HG02852 (cell line): ENCODE results near the gene CDH11.

Source experiments
- ATAC-seq: cut with Tn5 transposase; IDR thresholded peaks from one replicate; pipeline ENCODE4 v1.9.1; 2021; ENCODE audit warnings: mild to moderate bottlenecking, moderate library complexity; ENCODE audit not compliant: unreplicated experiment

Gene CDH11

DNA sequence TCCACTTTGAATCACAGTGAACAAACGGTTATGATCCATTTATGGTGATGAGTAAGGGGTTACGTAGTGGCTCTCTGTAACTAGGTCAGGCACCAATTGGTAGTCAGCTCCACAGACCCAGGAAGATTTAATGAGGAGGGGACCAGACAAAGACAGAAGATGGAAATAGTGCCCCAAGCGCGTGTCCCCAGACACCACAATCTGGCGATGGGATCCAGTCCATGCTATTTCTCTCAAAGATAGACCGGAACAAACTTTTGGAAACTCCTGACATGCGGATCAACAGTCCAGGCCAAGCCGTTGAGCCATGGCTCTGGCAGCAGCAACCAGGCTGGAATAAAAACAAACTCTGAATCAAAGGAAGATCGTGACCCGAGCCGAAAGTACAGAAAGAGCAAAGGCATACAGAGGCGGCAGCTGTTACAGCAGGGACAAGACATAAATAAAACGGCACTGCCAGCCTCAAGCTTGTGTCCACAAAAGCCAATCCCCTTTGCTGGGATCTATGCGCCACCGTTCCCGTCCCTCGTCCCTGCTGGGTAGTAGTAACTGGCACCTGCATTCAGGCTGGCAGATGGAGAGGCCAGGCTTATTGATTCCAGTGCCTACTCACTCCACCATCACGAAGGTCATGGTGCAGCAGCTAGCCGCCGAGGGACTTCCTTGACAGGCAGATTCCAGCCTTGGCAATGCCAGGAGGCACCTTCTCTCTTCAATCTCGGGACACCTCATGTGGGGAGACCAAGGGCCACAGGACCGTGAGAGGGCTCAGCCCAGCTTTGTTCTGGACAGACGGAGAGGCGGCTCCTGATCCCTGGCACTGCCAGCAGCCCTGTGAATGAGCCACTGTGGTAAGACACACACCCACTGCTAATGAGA is 50.2 kb downstream of the CDH11 start:
- ATAC-seq: no peak

DNA sequence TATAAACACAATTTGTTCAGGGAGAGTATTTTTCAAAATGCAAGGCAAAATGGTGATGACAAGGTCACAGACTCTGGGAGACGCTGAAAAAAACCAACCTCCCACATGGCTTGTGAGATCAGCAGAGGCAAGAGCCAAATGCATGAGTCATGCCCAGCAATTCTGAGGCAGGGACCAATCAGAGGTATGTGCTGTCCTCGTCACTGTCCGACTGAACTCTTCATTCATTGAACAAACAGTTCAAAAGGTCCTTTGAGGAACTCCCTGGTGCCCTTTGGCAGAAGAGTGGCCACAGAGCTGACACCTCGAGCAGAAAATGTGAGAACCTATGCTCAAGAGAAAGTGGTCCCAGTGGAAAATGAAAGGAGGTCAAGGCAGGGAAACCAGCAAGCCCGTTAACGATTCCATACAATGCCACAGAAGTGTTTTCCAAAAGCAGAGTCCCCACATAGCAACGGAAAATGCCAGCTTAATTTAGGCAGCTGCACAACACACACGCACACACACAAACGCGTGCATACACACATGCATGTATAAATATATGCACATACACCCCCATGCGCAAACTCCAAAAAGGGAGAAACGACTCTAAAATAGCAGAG is 50.9 kb downstream of the CDH11 start:
- no peak for ATAC-seq

DNA sequence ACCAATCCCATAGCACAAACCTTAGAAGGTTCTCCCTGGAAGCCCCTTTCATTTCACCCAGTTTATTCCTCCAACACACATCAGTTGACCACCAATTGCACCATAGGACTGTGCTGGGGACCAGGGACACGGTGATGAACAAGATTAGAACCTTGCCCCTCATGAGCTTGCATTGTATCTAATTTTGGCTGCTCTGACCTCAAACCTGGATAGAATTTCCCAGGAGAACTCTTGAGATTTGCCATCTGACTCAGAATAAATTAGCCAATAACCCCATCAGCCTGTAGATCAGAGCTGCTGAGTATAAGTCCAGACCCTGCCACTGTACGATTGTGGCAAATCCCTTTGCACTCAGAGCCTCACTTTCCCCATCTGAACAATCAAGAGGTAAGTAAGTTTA is 52.1 kb downstream of the CDH11 start:
- no peak for ATAC-seq

DNA sequence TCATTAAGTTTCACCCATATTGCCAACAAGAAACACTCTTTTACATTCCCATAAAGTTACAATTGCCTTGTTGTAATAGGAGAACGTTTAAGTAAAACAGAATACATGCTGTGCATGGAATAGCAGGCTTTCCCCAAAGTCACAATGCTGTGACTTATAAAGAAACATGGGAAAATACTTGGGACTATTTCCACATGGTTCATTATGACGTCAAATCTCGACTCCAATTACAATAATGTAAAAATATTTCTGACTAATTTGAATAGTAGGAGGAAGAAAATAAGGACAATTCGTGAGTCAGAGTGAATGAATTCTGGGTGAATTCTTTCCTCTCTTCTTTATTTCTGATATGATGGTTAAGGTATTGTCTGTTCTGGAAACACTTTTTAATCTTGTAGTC is 52.8 kb downstream of the CDH11 start:
- ATAC-seq: no peak

DNA sequence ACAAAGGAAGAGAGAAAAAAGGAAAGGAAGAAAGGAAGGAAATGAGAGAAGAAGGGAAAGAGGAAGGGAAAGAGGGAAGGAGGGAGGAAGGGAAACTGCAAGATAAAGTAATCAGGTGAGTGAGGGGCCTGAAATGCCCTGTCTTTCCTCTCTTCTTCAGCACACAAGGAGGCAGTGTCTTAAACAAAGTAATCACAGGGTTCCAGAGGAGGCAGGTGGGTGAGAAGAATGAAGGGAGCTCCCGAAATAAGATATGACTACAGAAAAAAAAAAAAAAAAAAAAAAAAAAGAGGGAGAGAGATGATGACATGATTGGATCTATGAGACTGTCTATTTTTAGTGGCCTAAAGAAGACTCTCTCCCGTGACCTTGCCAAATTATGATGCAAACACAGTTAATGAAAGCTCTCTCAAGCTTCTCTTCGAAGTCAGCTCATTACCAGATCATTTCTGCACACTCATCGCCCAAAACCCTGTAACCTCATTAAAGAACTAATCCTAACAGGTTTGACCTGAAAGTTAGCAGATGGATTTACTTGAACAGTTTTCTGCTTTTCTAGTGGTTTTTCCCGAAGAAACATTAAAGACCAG is 53.6 kb downstream of the CDH11 start:
- no peak for ATAC-seq

DNA sequence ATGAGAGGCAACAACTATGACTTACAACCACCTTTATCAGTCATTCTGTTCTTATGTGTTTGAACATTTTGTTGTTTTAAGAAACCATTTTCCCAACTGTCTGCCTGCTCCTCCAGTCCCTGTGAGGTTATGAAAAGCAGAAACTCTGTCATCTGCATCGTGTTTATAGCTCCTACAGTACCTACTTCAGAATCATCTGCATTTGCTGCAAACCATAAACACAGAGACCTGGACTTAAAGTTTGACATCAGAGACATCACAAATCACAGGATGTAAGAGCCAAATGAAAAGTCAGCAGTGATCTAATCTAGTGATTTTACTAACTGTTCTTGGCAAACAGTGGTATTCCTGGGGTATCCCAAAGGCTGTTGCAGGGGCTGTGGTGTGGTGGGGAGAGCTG is 55.2 kb downstream of the CDH11 start:
- ATAC-seq: no peak

DNA sequence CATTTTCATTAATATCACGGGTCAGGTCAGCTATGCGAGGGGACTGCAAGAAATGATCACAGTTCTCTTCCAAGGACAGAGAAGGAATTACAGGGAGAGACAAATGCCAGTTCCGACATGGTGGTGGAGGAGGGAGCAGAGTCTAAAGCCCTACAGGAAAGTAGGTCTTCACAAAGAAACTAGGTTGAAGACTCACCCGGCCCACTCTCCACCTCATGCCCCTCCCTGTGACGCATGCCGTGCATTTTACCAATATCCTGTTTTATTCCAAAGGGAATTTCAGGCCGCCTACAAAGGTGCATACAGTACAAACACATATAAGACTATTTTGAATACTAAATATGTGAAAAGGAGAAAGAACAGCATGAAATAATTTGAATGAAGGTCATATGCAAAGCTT is 56.8 kb downstream of the CDH11 start:
- ATAC-seq: no peak

DNA sequence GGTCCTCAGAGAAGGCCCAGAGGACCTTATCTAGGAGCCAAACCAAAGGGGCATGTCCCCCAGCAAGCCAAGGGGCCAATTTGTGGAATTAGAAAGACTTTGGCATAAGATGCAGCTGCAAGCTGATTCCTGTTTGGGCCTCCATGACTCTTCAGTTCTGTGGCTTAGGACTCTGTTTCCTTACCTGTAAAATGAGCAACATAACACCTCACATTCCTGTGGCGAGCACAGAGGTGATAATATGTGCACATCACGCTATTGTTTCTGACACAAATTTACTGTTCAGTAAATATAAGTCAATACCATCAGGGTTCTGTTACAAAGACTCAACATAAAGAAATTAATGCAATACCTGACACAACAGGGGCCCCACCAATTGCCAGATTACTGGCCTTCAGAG is 57.7 kb downstream of the CDH11 start:
- ATAC-seq: no peak

DNA sequence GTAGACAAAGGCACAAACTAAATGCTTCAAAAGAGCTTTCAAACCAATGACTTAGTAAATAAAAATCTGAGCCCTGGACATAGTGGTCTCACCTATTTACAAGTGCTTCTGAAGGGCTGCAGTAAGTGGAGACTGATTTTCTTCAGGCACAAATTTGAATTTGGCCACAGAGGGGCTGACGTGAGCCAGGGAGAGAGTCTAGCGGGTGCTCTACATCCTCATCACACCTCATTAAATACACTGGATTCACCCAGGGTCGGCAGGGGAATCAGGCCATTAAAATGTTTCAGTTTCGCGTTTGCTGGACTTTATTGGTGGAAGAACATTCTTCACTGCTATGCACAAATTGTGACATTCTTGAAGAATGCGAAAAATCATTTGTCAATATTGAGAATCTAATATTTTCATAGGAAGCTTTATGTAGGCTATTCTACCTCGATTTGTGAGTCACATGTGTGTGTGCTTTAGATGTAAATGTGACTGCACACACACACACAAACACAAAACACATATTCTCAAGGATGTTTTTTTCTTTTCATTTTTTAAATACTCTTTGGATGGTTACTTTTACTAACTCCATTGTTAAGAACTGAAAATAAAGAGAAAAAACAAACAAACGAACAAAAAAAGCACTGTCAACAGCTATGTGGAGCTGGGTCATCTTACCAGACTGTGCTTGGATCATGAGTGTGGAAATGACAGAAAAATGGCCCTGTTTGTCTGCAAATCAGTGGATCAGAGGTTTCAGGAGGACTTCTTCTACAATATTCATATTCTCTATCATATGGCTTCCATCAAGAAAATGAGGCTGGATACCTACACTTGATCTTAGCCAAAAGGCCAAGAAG is 58.9 kb downstream of the CDH11 start:
- ATAC-seq: no peak

DNA sequence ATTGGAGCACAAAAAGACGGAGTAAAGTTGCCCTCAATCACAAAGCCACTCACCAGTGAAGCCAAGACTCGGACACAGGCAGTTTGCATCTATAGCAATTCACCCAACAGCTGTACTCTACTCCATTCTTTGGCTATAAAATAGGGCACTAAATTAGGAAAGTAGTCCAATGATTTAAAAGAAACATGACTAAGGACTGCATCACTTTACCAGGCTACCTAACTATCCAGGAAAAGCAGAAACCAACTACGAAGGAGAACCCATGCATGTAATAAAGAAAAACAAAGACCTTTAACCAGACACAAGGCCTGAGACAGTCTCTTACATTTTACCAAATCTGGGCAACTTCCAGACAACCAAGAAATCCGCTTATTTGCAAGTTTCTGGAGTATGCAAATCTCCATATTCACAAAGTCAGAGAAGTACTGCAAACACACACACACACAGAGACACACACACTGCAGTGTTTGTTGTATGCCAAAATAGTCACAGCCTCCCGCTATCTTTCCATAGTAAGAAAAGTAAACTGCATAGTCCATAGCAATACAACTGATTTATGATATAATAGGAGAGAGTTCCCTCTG is 59.8 kb downstream of the CDH11 start:
- ATAC-seq: no peak

DNA sequence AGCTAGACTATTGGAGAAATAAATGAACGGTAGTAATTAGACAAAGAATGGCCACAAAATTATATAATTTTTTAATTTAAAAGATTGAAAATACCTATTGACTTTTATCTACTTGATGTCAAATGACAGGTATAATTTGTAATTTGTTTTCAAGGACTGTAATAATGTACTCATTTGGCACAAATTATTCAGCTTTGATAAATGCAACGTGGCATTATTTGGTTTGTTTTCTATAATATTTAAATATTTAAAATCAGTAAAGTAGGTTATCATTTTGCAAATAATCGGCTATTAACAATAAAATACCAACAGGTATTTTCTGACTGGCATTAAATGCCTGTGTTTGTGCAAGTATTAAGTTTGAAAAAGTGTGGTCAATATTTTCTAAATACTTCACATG is 60.6 kb downstream of the CDH11 start:
- no peak for ATAC-seq

DNA sequence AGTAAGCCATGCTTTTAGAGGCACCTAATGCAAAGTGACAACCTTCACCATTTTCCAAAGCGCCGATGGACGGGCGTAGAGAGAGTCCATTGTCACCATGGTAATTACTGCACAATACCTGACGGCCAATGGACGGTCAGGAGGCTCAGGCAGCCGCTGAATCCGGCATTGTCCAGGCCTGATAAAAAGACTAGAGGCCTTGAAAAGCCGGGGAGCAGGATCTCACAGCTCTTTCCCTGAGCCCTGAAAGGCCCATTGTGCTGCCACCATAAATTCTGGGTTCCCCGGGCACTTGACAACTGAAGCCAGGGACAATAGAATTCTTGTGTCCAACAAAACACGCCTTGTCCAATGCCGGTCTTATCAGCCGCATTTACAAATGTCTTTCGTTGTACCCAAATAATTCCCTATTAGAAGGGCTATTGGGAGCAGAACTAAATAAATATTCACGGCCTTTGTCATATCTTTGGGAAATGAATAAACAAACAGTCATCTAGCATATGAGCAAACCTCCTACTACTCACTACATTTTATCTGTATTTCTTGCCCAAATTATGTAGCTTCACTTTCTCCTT is 62.4 kb downstream of the CDH11 start:
- no peak for ATAC-seq

DNA sequence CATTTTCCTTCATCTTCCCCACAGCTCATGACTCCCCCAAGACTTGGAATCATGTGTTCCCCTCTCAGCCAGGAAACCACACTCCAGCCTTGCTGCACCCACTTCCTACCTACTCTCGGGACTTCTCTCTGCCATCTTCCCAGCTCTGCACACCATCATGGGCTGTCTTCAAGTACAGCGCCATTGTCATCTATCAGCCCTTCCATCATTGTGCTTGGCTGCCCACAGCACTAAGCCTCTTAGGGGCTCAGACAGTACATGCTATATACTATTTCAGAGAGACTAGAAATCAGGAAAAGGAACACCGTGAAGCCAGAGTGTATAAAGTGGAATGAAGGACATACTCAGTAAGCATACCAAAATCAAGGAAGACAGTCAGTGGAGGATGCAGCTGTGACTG is 64.7 kb downstream of the CDH11 start:
- ATAC-seq: no peak

DNA sequence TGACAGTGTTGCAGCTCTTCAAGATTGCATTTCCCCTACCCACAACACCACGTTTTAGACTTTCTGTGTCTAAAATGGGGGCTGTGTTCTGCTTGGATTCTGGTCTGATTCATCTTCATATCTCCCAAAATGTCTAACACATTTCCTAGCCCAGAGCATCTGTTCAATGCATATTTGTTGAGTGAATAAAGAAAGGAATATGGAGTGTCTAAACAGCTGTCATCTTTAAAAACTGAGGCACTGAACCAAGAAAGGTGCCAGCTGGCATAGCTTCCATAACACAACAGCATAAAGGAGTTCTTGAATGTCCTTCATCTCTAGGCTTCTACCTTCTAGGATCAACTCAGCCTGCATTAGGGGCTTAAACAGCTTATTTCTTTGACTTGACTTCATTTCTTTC is 67.4 kb downstream of the CDH11 start:
- no peak for ATAC-seq

DNA sequence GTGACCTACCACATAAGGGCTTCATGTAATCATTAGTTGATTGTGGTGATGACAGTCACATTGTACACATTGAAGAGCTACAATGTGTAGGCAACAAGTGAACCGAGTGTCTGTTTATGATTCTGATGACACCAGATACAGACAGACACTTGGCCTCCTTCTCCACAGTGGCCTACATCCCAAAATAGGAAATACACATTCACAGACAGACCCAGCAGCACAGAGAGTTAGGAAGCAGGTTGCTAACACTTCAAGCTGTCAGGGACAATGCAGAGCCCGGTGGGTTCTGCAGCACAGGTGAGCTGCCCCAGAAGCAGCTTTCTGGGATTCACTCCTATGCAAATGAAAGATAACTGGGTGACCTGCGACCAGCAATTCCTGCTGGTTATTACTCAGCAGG is 72.2 kb downstream of the CDH11 start:
- no peak for ATAC-seq

DNA sequence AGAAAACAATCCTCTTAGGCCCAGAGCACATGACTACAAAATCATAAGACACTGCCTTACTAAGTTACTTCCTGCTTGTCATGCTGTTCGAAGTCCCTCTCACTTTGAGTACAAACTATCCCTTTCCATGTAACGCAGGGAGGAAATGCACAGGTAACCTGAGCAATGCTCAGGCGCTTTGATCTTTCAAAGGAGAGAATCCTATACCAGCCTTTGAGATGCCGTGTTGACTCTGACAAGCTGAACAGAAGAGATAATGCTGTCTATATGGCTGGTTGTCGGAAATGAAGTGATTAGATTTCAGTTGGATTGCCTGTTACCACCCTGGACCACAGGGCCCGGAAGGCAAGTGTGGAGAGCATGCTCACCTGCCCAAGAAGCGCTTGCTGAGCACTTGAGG is 75.9 kb downstream of the CDH11 start:
- no peak for ATAC-seq

DNA sequence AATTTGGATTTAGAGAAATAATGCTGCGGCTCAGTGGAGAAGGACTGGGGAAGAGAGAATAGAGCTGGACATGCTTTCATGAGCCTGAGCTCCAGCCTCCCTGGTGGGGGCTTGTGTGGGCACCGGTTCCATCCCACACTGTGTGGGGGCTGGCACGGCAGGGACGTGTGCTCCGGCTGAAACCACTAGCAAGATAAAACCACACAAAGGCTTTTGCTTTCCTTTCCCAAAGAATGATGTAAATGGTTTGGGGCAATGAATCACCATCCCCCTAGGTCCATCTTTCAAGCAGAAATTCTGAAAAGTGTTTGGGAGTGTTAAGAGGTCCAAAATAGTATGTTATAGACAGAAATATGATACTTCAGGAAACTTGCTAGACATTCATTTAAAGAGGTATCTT is 77.0 kb downstream of the CDH11 start:
- ATAC-seq: no peak

DNA sequence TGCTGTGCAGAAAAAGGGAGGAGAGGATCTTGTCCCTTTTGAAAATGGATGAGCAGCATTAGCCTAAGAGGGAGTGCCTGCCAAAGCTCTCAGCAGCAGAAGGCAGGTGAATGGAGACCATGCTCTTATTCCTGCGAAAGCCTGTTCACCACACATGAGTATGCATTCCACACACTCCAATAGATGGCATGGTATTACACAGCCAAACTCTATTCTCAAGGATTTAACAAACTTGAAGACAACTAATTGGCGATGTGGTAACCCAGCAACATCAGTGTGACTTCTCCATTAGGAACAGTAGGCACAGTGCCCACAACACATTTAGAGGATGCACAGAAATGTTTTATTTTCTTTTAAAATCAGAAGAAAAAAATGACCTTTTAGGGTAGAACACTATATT is 77.8 kb downstream of the CDH11 start:
- no peak for ATAC-seq

DNA sequence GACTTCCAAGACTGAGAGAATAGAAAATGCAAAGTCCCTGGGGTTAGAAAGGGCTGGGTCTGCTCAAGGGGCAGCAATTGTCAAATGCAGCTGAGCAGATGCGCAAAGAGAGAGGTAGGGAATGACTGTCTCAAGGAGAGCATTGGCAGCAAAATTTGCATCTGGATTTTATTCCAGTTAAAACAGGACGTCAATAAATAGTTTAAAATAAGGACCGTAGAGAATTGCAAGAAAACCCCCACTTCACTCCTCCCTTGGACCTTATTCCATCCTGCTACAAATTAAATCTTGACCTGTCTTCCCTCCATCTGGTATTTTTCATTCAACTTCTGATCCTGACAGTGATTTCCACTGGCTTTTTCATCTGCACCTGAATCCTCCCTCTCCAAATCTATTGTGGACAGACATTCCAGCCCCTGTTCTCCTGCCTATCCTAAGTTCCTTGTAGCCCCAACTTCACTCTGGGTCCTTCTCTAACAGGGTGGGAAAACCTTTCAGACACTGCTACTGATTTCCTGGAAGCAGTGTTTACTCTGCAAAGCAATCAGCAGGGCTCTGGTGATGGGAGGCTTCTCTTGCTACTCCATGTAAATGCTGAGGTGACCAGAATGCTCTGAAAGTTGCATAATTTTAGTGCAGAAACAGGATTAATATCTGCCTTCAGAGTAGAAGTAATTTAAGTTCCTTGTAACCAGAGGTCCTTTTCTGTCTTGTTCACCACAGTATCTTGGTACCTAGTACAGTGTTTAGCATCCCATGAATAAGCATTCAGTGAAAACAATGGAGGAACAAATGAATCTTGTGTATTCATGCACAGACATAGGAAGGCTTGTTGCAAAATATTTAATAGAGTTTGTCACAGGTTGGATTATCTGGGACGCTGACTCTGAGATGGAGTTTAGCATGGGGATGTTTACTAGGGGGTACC is 79.2 kb downstream of the CDH11 start:
- ATAC-seq: no peak

DNA sequence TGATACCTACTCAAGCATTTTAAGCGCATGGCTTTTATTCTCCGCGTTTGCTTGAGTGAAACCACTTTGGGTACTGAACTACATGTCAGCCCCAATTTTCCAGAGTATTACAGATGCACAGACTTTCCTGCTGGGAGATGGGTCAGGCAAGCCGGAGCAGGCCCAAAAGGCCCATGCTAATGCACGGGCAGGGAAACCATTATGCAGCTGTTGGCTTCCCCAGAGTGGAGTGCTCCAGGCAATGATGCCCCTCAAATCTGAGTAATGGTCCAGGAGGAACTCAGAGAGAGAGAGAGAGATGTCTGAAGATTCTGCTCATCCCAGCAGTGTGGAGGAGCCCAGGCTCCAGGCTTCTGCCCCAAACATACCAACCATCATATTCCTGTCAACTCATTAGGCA is 80.2 kb downstream of the CDH11 start:
- ATAC-seq: no peak
